WTC11 (cell line): ENCODE data around the gene CHEK2. TPM values are rescaled to one million over a fixed set of nuclear protein-coding genes. Genes with fewer than 3 reads are reported as not detected.
A peak's percentile ranks its signal among the peaks of the same experiment; 100 is the strongest.

Experiments used
- ATAC-seq: fragments of 200-7000 bp; cut with Tn5 transposase; 2 replicates; pipeline ENCODE4 v1.10.0; 2021; ENCODE audit warnings: mild to moderate bottlenecking, moderate library complexity
- CTCF ChIA-PET: fragments of 300-600 bp; sonication (Branson Sonifier 250); formaldehyde crosslinking; loops from one replicate; lab custom pipeline; 2021; ENCODE audit warnings: antibody characterized with exemption; lab: Charles Lee
- POLR2A ChIA-PET: fragments of 350-600 bp; sonication (Branson Sonifier 250); formaldehyde crosslinking; loops from one replicate; lab custom pipeline; 2021; ENCODE audit warnings: antibody characterized with exemption; lab: Charles Lee
- DNase-seq: peaks from one replicate; pipeline ENCODE4 v3.0.0; 2021; ENCODE audit warnings: low spot score
- H3K27ac Mint-ChIP-seq: 2 replicates; pipeline ENCODE4 v1.8.0; 2021; ENCODE audit warnings: mixed read lengths
- H3K27me3 Mint-ChIP-seq: 2 replicates; pipeline ENCODE4 v1.8.0; 2021; ENCODE audit warnings: low read depth, mild to moderate bottlenecking, moderate library complexity, mixed read lengths
- H3K36me3 Mint-ChIP-seq: 2 replicates; pipeline ENCODE4 v1.8.0; 2021; ENCODE audit warnings: mixed read lengths
- H3K4me1 Mint-ChIP-seq: 2 replicates; pipeline ENCODE4 v1.8.0; 2022; ENCODE audit warnings: mixed read lengths
- H3K4me3 Mint-ChIP-seq: 2 replicates; pipeline ENCODE4 v1.8.0; 2021; ENCODE audit warnings: mild to moderate bottlenecking, moderate library complexity, mixed read lengths
- H3K9me3 Mint-ChIP-seq: 2 replicates; pipeline ENCODE4 v1.8.0; 2021; ENCODE audit warnings: mixed read lengths
- E2F4 ChIP-seq: sonication (generic); formaldehyde crosslinking; IDR thresholded peaks from 2 replicates; pipeline ENCODE4 v1.8.1; 2022; ENCODE audit warnings: low read depth, mild to moderate bottlenecking, moderate library complexity, missing genetic modification reagents, borderline replicate concordance
- GABPB1 ChIP-seq: sonication (generic); formaldehyde crosslinking; IDR thresholded peaks from 2 replicates; pipeline ENCODE4 v1.8.1; 2023; ENCODE audit warnings: mild to moderate bottlenecking, missing genetic modification reagents
- IRF2 ChIP-seq: sonication (generic); formaldehyde crosslinking; IDR thresholded peaks from 2 replicates; pipeline ENCODE4 v1.8.0; 2022; ENCODE audit warnings: low read depth, missing genetic modification reagents, borderline replicate concordance
- KAT7 ChIP-seq: sonication (generic); formaldehyde crosslinking; IDR thresholded peaks from 2 replicates; pipeline ENCODE4 v1.8.1; 2023; ENCODE audit warnings: missing genetic modification reagents, mild to moderate bottlenecking, borderline replicate concordance
- NFYB ChIP-seq: sonication (generic); formaldehyde crosslinking; conservative IDR thresholded peaks from 2 replicates; pipeline ENCODE4 v1.8.0; 2022; ENCODE audit warnings: low read depth, missing genetic modification reagents
- RORB ChIP-seq: fragments of 250-450 bp; sonication (Bioruptor Pico); IDR thresholded peaks from 2 replicates; pipeline ENCODE4 v1.9.0; 2021; ENCODE audit warnings: mild to moderate bottlenecking
- SP1 ChIP-seq: sonication (generic); formaldehyde crosslinking; conservative IDR thresholded peaks from 2 replicates; pipeline ENCODE4 v1.8.1; 2022; ENCODE audit warnings: missing genetic modification reagents
- TEAD1 ChIP-seq: sonication (generic); formaldehyde crosslinking; IDR thresholded peaks from 2 replicates; pipeline ENCODE4 v1.8.0; 2022; ENCODE audit warnings: mild to moderate bottlenecking, missing genetic modification reagents
- TP53 ChIP-seq: sonication (generic); formaldehyde crosslinking; IDR thresholded peaks from 2 replicates; pipeline ENCODE4 v1.8.1; 2023; ENCODE audit warnings: mild to moderate bottlenecking, missing genetic modification reagents
- ZBTB43 ChIP-seq: sonication (generic); formaldehyde crosslinking; IDR thresholded peaks from 2 replicates; pipeline ENCODE4 v1.8.1; 2023; ENCODE audit warnings: mild to moderate bottlenecking, missing genetic modification reagents
- ZMAT4 ChIP-seq: fragments of 250-450 bp; sonication (Bioruptor Pico); IDR thresholded peaks from 2 replicates; pipeline ENCODE4 v1.9.0; 2021; ENCODE audit warnings: mild to moderate bottlenecking
- ZNF263 ChIP-seq: sonication (generic); formaldehyde crosslinking; IDR thresholded peaks from 2 replicates; pipeline ENCODE4 v1.8.1; 2022; ENCODE audit warnings: low read depth, mild to moderate bottlenecking, moderate library complexity, missing genetic modification reagents
- ZNF416 ChIP-seq: fragments of 250-450 bp; sonication (Bioruptor Pico); IDR thresholded peaks from 2 replicates; pipeline ENCODE4 v1.9.0; 2021; ENCODE audit warnings: mild to moderate bottlenecking, inconsistent platforms
- ZNF671 ChIP-seq: fragments of 250-450 bp; sonication (Bioruptor Pico); IDR thresholded peaks from 2 replicates; pipeline ENCODE4 v1.8.0; 2021; ENCODE audit warnings: mild to moderate bottlenecking
- total RNA-seq: library from RNA; stranded (reverse); gene quantifications from 3 replicates; pipeline ENCODE4 v1.2.3, GENCODE V29; 2021
- TF ChIP-seq, protein P1 (sequence below): fragments of 200-600 bp; IDR thresholded peaks from 2 replicates; pipeline ENCODE4 v1.8.0; 2022; ENCODE audit warnings: antibody characterized with exemption
- TF ChIP-seq, protein P2 (sequence below): sonication (generic); formaldehyde crosslinking; IDR thresholded peaks from 2 replicates; pipeline ENCODE4 v1.8.0; 2022; ENCODE audit warnings: mild to moderate bottlenecking, missing genetic modification reagents
- TF ChIP-seq, protein P3 (sequence below): fragments of 250-450 bp; sonication (Bioruptor Pico); IDR thresholded peaks from 2 replicates; pipeline ENCODE4 v1.9.0; 2021; ENCODE audit warnings: mild to moderate bottlenecking, borderline replicate concordance
- TF ChIP-seq, protein P4 (sequence below): sonication (generic); formaldehyde crosslinking; IDR thresholded peaks from 2 replicates; pipeline ENCODE4 v1.8.1; 2022; ENCODE audit warnings: low read depth, missing genetic modification reagents, borderline replicate concordance
- TF ChIP-seq, protein P5 (sequence below): fragments of 250-450 bp; sonication (Bioruptor Pico); IDR thresholded peaks from 2 replicates; pipeline ENCODE4 v1.9.0; 2021; ENCODE audit warnings: moderate library complexity, mild to moderate bottlenecking, inconsistent platforms, borderline replicate concordance

CHEK2 gene
- total RNA-seq, 1 experiment from 2014 or later, result 124 TPM

- H3K27ac Mint-ChIP-seq, result no peak overlapping the region
- H3K4me1 Mint-ChIP-seq, result peaks cover 16% of the 10 kb centered on the region
Observed at GRCh38 chr22:28768701-28769393, 27.2 kb upstream of the CHEK2 start.

GRCh38 chr22:28766628-28767027 lies 25.0 kb upstream of the CHEK2 start:
- no peaks in the 10 kb centered on the region for H3K27me3 Mint-ChIP-seq
- no peak overlapping the region for H3K27ac Mint-ChIP-seq
- H3K4me1 Mint-ChIP-seq, result peaks cover 9% of the 10 kb centered on the region
- TF ChIP-seq RORB (CRISPR knock-in tag) (no peak), TP53 (CRISPR knock-in tag) (no peak), E2F4 (CRISPR knock-in tag) (no peak), TEAD1 (CRISPR knock-in tag) (no peak), KAT7 (CRISPR knock-in tag) (no peak), IRF2 (no peak), SP1 (CRISPR knock-in tag) (no peak), GABPB1 (CRISPR knock-in tag) (no peak), ZMAT4 (no peak)
- TF ChIP-seq, protein P1, sequence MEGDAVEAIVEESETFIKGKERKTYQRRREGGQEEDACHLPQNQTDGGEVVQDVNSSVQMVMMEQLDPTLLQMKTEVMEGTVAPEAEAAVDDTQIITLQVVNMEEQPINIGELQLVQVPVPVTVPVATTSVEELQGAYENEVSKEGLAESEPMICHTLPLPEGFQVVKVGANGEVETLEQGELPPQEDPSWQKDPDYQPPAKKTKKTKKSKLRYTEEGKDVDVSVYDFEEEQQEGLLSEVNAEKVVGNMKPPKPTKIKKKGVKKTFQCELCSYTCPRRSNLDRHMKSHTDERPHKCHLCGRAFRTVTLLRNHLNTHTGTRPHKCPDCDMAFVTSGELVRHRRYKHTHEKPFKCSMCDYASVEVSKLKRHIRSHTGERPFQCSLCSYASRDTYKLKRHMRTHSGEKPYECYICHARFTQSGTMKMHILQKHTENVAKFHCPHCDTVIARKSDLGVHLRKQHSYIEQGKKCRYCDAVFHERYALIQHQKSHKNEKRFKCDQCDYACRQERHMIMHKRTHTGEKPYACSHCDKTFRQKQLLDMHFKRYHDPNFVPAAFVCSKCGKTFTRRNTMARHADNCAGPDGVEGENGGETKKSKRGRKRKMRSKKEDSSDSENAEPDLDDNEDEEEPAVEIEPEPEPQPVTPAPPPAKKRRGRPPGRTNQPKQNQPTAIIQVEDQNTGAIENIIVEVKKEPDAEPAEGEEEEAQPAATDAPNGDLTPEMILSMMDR, result no peak
- TF ChIP-seq, protein P2, sequence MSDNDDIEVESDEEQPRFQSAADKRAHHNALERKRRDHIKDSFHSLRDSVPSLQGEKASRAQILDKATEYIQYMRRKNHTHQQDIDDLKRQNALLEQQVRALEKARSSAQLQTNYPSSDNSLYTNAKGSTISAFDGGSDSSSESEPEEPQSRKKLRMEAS (CRISPR knock-in tag), result no peak
- TF ChIP-seq, protein P3, sequence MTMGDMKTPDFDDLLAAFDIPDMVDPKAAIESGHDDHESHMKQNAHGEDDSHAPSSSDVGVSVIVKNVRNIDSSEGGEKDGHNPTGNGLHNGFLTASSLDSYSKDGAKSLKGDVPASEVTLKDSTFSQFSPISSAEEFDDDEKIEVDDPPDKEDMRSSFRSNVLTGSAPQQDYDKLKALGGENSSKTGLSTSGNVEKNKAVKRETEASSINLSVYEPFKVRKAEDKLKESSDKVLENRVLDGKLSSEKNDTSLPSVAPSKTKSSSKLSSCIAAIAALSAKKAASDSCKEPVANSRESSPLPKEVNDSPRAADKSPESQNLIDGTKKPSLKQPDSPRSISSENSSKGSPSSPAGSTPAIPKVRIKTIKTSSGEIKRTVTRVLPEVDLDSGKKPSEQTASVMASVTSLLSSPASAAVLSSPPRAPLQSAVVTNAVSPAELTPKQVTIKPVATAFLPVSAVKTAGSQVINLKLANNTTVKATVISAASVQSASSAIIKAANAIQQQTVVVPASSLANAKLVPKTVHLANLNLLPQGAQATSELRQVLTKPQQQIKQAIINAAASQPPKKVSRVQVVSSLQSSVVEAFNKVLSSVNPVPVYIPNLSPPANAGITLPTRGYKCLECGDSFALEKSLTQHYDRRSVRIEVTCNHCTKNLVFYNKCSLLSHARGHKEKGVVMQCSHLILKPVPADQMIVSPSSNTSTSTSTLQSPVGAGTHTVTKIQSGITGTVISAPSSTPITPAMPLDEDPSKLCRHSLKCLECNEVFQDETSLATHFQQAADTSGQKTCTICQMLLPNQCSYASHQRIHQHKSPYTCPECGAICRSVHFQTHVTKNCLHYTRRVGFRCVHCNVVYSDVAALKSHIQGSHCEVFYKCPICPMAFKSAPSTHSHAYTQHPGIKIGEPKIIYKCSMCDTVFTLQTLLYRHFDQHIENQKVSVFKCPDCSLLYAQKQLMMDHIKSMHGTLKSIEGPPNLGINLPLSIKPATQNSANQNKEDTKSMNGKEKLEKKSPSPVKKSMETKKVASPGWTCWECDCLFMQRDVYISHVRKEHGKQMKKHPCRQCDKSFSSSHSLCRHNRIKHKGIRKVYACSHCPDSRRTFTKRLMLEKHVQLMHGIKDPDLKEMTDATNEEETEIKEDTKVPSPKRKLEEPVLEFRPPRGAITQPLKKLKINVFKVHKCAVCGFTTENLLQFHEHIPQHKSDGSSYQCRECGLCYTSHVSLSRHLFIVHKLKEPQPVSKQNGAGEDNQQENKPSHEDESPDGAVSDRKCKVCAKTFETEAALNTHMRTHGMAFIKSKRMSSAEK (CRISPR knock-in tag), result no peak
- TF ChIP-seq, protein P4, sequence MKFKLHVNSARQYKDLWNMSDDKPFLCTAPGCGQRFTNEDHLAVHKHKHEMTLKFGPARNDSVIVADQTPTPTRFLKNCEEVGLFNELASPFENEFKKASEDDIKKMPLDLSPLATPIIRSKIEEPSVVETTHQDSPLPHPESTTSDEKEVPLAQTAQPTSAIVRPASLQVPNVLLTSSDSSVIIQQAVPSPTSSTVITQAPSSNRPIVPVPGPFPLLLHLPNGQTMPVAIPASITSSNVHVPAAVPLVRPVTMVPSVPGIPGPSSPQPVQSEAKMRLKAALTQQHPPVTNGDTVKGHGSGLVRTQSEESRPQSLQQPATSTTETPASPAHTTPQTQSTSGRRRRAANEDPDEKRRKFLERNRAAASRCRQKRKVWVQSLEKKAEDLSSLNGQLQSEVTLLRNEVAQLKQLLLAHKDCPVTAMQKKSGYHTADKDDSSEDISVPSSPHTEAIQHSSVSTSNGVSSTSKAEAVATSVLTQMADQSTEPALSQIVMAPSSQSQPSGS (CRISPR knock-in tag), result no peak
- TF ChIP-seq, protein P5, sequence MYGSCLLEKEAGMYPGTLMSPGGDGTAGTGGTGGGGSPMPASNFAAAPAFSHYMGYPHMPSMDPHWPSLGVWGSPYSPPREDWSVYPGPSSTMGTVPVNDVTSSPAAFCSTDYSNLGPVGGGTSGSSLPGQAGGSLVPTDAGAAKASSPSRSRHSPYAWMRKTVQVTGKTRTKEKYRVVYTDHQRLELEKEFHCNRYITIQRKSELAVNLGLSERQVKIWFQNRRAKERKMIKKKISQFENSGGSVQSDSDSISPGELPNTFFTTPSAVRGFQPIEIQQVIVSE (CRISPR knock-in tag), result no peak

More at GRCh38 chr22:28768701-28769393, 27.2 kb upstream of the CHEK2 start:
- DNase-seq, result no peak
- H3K9me3 Mint-ChIP-seq, result peaks cover 14% of the 10 kb centered on the region
- ChIA-PET POLR2A (no interaction called here), CTCF (no interaction called here)
- no peaks in the 10 kb centered on the region for H3K27me3 Mint-ChIP-seq
- no peak overlapping the region for H3K4me3 Mint-ChIP-seq
- no peak for ATAC-seq
- TF ChIP-seq ZNF263 (CRISPR knock-in tag) (no peak), NFYB (CRISPR knock-in tag) (peak; percentile 77), ZBTB43 (CRISPR knock-in tag) (no peak), ZNF416 (no peak), ZMAT4 (no peak), ZNF671 (no peak)
- peaks cover 8% of the 10 kb centered on the region for H3K36me3 Mint-ChIP-seq

More at GRCh38 chr22:28766628-28767027, 25.0 kb upstream of the CHEK2 start:
- ATAC-seq (no peak), DNase-seq (no peak)
- CTCF ChIA-PET, result no interaction called here
- Mint-ChIP-seq H3K9me3 (peaks cover 22% of the 10 kb centered on the region), H3K4me3 (no peak overlapping the region), H3K36me3 (0 out of 2 replicates have a peak, but pooled peaks cover 2% of the 10 kb centered on the region)
- POLR2A ChIA-PET, result interaction anchor here (0.6 kb wide), 1 partner anchor 95 kb away, joined by 3 read pairs; no protein-coding TSS in a partner anchor
